Measurements from ENCODE around the gene SLBP. TPM values are rescaled to one million over a fixed set of nuclear protein-coding genes. Genes with fewer than 3 reads are reported as not detected.

SLBP gene
- total RNA-seq, 1 experiment from 2014 or later: 73.4 TPM

DNA sequence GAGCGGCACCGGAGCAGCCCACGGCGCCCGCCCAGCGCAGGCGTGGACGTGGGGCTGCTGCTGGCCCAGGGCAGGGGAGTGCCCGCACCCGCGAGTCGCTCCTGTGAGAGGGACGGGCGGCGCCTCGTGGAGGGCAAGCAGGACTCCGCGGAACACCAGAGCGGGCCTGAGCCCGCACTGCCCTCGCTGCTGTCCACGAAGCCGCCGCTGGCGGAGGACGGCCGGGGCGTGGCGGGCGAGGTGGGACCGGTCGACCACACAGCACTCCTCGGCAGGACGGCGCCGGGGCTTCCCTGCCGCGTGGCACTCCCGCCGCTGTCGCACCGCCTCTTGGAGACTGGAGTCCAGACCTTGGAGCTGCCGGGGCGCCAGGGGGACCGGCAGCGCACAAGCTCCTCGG, 57.0 kb downstream of the SLBP start:
- no peaks in the 10 kb centered on the region for H3K9me3 ChIP-seq (ENCODE audit: control insufficient read depth, insufficient read depth, low read depth, low read length)
- H3K27ac ChIP-seq (ENCODE audit: low read length): no peak overlapping the region
- ChIA-PET POLR2A (no interaction called here), CTCF (no interaction called here)
- in situ Hi-C loops (cut with HindIII; ENCODE audit: low pct_unique_long_range_greater_than_20kb, low sequenced_read_pairs) (no loop called here), intact Hi-C loops (cut with micrococcal nuclease; ENCODE audit: unreplicated experiment) (no loop called here)
- ATAC-seq (no peak), DNase-seq (ENCODE audit: low read depth, low spot score) (no peak)
- no peaks in the 10 kb centered on the region for H3K27me3 ChIP-seq (ENCODE audit: control insufficient read depth, insufficient read depth, low read length)
- H3K36me3 ChIP-seq (ENCODE audit: control insufficient read depth, insufficient read depth, low read length): no peaks in the 10 kb centered on the region
- TF ChIP-seq, protein P1, sequence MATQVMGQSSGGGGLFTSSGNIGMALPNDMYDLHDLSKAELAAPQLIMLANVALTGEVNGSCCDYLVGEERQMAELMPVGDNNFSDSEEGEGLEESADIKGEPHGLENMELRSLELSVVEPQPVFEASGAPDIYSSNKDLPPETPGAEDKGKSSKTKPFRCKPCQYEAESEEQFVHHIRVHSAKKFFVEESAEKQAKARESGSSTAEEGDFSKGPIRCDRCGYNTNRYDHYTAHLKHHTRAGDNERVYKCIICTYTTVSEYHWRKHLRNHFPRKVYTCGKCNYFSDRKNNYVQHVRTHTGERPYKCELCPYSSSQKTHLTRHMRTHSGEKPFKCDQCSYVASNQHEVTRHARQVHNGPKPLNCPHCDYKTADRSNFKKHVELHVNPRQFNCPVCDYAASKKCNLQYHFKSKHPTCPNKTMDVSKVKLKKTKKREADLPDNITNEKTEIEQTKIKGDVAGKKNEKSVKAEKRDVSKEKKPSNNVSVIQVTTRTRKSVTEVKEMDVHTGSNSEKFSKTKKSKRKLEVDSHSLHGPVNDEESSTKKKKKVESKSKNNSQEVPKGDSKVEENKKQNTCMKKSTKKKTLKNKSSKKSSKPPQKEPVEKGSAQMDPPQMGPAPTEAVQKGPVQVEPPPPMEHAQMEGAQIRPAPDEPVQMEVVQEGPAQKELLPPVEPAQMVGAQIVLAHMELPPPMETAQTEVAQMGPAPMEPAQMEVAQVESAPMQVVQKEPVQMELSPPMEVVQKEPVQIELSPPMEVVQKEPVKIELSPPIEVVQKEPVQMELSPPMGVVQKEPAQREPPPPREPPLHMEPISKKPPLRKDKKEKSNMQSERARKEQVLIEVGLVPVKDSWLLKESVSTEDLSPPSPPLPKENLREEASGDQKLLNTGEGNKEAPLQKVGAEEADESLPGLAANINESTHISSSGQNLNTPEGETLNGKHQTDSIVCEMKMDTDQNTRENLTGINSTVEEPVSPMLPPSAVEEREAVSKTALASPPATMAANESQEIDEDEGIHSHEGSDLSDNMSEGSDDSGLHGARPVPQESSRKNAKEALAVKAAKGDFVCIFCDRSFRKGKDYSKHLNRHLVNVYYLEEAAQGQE (IDR thresholded peaks at IDR 0.05; ENCODE audit: insufficient read depth in 1 of 2, low read depth in 2 of 2, low read length in 1 of 2): no peak
- TF ChIP-seq, protein P2, sequence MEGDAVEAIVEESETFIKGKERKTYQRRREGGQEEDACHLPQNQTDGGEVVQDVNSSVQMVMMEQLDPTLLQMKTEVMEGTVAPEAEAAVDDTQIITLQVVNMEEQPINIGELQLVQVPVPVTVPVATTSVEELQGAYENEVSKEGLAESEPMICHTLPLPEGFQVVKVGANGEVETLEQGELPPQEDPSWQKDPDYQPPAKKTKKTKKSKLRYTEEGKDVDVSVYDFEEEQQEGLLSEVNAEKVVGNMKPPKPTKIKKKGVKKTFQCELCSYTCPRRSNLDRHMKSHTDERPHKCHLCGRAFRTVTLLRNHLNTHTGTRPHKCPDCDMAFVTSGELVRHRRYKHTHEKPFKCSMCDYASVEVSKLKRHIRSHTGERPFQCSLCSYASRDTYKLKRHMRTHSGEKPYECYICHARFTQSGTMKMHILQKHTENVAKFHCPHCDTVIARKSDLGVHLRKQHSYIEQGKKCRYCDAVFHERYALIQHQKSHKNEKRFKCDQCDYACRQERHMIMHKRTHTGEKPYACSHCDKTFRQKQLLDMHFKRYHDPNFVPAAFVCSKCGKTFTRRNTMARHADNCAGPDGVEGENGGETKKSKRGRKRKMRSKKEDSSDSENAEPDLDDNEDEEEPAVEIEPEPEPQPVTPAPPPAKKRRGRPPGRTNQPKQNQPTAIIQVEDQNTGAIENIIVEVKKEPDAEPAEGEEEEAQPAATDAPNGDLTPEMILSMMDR (IDR thresholded peaks at IDR 0.05): no peak
- TF ChIP-seq TCF7L2 (IDR thresholded peaks at IDR 0.05; ENCODE audit: low read depth, low read length) (no peak), POLR2AphosphoS5 (IDR thresholded peaks at IDR 0.05; ENCODE audit: low read depth, low read length) (no peak), SIN3A (IDR thresholded peaks at IDR 0.05; ENCODE audit: borderline replicate concordance, insufficient read depth, low read depth, low read length) (no peak)
- no peaks in the 10 kb centered on the region for H3K4me1 ChIP-seq (ENCODE audit: control insufficient read depth, insufficient read depth, low read length)
- BruUV-seq (replicated peaks): no TSS peak
- no peak overlapping the region for H3K4me3 ChIP-seq (ENCODE audit: low read depth in 2 of 2, low read length in 2 of 2)

DNA sequence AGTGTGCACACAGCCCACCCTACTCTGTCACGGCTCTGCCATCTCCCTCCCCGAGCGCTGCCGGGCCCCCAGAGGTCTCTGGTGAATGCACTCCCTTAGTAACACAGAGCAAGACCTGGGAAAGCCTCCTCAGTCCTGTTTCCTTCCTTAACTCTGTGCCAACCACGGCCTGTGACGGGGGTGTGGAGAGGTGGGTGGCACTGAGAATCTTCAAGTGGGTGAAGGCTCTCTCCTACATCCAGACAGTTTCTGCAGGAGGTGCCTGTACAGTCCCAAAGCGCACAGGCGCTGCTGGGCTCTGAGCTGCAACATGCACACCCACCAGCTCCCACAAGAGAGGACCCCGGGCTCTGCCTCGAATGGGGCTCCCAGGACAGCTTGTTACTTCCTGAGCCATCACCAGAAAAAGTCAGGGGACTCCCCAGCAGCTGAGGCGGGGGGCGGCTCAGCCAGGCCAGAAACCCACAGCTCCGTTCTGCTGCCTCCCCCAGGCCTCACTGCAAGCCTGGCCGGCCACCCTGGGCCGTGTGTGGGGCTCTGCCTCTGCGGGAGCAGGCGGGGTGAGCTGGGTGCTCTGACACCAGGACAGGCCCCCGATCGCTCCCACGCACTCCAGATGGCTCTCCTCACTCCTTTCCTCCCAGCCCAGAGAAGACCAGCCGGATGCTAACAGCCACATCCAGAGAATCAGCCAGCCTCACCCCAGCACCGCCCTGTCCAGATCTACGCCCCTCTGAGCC, 57.7 kb downstream of the SLBP start:
- no peak for ATAC-seq
- H3K9me3 ChIP-seq (ENCODE audit: control insufficient read depth, insufficient read depth, low read depth, low read length): no peaks in the 10 kb centered on the region
- no peak for DNase-seq (ENCODE audit: low read depth, low spot score)
- H3K36me3 ChIP-seq (ENCODE audit: control insufficient read depth, insufficient read depth, low read length): no peaks in the 10 kb centered on the region
- H3K27me3 ChIP-seq (ENCODE audit: control insufficient read depth, insufficient read depth, low read length): no peaks in the 10 kb centered on the region
- no peak for TF ChIP-seq POLR2AphosphoS5 (IDR thresholded peaks at IDR 0.05; ENCODE audit: low read depth, low read length)
- TF ChIP-seq, protein P2 (IDR thresholded peaks at IDR 0.05): no peak
- no peak for TF ChIP-seq TCF7L2 (IDR thresholded peaks at IDR 0.05; ENCODE audit: low read depth, low read length)
- TF ChIP-seq, protein P1 (IDR thresholded peaks at IDR 0.05; ENCODE audit: insufficient read depth in 1 of 2, low read depth in 2 of 2, low read length in 1 of 2): no peak
- no peak for TF ChIP-seq SIN3A (IDR thresholded peaks at IDR 0.05; ENCODE audit: borderline replicate concordance, insufficient read depth, low read depth, low read length)
- ChIA-PET CTCF (no interaction called here), POLR2A (no interaction called here)
- no TSS peak for BruUV-seq (replicated peaks)
- no peak overlapping the region for H3K27ac ChIP-seq (ENCODE audit: low read length)
- in situ Hi-C loops (cut with HindIII; ENCODE audit: low pct_unique_long_range_greater_than_20kb, low sequenced_read_pairs): no loop called here
- no peaks in the 10 kb centered on the region for H3K4me1 ChIP-seq (ENCODE audit: control insufficient read depth, insufficient read depth, low read length)
- no peak overlapping the region for H3K4me3 ChIP-seq (ENCODE audit: low read depth in 2 of 2, low read length in 2 of 2)
- intact Hi-C loops (cut with micrococcal nuclease; ENCODE audit: unreplicated experiment): no loop called here
